Endothelial cell of umbilical vein (primary cell): Measurements from ENCODE around the gene EEFSEC. TPM values are rescaled to one million over a fixed set of nuclear protein-coding genes. Genes with fewer than 3 reads are reported as not detected.

ENCODE experiments used
- BruUV-seq: library from RNA; stranded (reverse); fragments of 400-500 nt; replicated peaks from 2 replicates; lab custom pipeline; 2021; lab: Mats Ljungman, UMichigan
- CTCF ChIA-PET: fragments of 300-600, 350-600 bp; sonication (Branson Sonifier 250); formaldehyde crosslinking; loops from one replicate; lab custom pipeline; 2021; ENCODE audit warnings: antibody characterized with exemption, inconsistent platforms; lab: Charles Lee
- POLR2A ChIA-PET: fragments of 300-600, 350-600 bp; sonication (Branson Sonifier 250); formaldehyde crosslinking; loops from one replicate; lab custom pipeline; 2021; ENCODE audit warnings: antibody characterized with exemption, inconsistent platforms; lab: Charles Lee
- DNase-seq: peaks from one replicate; pipeline ENCODE4 v3.0.0-alpha.2; 2011; ENCODE audit warnings: low read depth, low spot score
- FAIRE-seq: peaks from 2 replicates; lab custom pipeline; 2011; peaks lifted over from hg19 to GRCh38; lab: Jason Lieb, UNC
- H2AFZ ChIP-seq: 2 replicates; pipeline ENCODE4 v1.6.0; 2012; ENCODE audit warnings: low read depth, low read length, control low read depth, inconsistent platforms
- H3K27ac ChIP-seq: 2 replicates; pipeline ENCODE4 v1.5.1; 2011; ENCODE audit warnings: low read depth, mild to moderate bottlenecking, control low read depth, low read length, moderate library complexity; ENCODE audit not compliant: insufficient read depth
- H3K27me3 ChIP-seq, 2 experiments: 2 replicates each; pipeline versions ENCODE4 v1.6.0 to v1.6.1; 2011; ENCODE audit warnings: low read length in 2 of 2, mixed read lengths in 1 of 2; ENCODE audit not compliant: control insufficient read depth in 2 of 2, insufficient read depth in 2 of 2
- H3K36me3 ChIP-seq, 2 experiments: 2 replicates in 1 of 2; 3 replicates in 1 of 2; pipeline ENCODE4 v1.5.1; 2011; ENCODE audit warnings: low read length in 2 of 2, mild to moderate bottlenecking in 1 of 2, moderate library complexity in 1 of 2; ENCODE audit not compliant: control insufficient read depth in 2 of 2, insufficient read depth in 2 of 2; ENCODE audit errors: extremely low read depth in 1 of 2
- H3K4me1 ChIP-seq: 3 replicates; pipeline ENCODE4 v1.5.1; 2011; ENCODE audit warnings: mild to moderate bottlenecking, low read length; ENCODE audit not compliant: control insufficient read depth, insufficient read depth; ENCODE audit errors: extremely low read depth
- H3K4me2 ChIP-seq: 2 replicates; pipeline ENCODE4 v1.6.1; 2011; ENCODE audit warnings: low read length, control low read depth, mixed read lengths; ENCODE audit not compliant: insufficient read depth
- H3K4me3 ChIP-seq, 3 experiments: fragments of 200-600 bp in 1 of 3; sonication (generic), shearing (Covaris generic) in 1 of 3; replicated peaks in 1 of 3; 2 replicates each; pipeline ENCODE4 v1.5.1; 2011 to 2016; ENCODE audit warnings: control low read depth in 3 of 3, low read length in 3 of 3, mild to moderate bottlenecking in 2 of 3, inconsistent platforms in 1 of 3, low read depth in 1 of 3, moderate library complexity in 1 of 3; ENCODE audit not compliant: insufficient read depth in 1 of 3
- H3K79me2 ChIP-seq: 2 replicates; pipeline ENCODE4 v1.6.0; 2012; ENCODE audit warnings: low read length, inconsistent platforms; ENCODE audit not compliant: control insufficient read depth, insufficient read depth
- H3K9ac ChIP-seq: replicated peaks from 2 replicates; pipeline ENCODE3; 2011; ENCODE audit warnings: low read length, control low read depth; ENCODE audit not compliant: insufficient read depth; ENCODE audit errors: extremely low read depth
- H3K9me1 ChIP-seq: replicated peaks from 3 replicates; pipeline ENCODE4 v1.6.0; 2011; ENCODE audit warnings: mild to moderate bottlenecking, low read length; ENCODE audit not compliant: control insufficient read depth, insufficient read depth; ENCODE audit errors: extremely low read depth
- H3K9me3 ChIP-seq: replicated peaks from 2 replicates; pipeline ENCODE4 v1.5.1; 2012; ENCODE audit warnings: low read length, inconsistent platforms; ENCODE audit not compliant: control insufficient read depth, insufficient read depth
- H4K20me1 ChIP-seq: replicated peaks from 2 replicates; pipeline ENCODE3; 2011; ENCODE audit warnings: mild to moderate bottlenecking, low read length; ENCODE audit not compliant: control insufficient read depth, insufficient read depth; ENCODE audit errors: extremely low read depth
- EZH2 ChIP-seq: IDR thresholded peaks from 2 replicates; pipeline ENCODE4 v1.6.1; 2012; ENCODE audit warnings: borderline replicate concordance, low read depth, mild to moderate bottlenecking, moderate library complexity, low read length, inconsistent platforms; ENCODE audit not compliant: severe bottlenecking
- FOS ChIP-seq: IDR thresholded peaks from 2 replicates; pipeline ENCODE4 v1.6.1; 2011; ENCODE audit warnings: mild to moderate bottlenecking, low read length, moderate library complexity, borderline replicate concordance; ENCODE audit not compliant: insufficient read depth
- GATA2 ChIP-seq: IDR thresholded peaks from 2 replicates; pipeline ENCODE4 v1.7.0; 2011; ENCODE audit warnings: low read depth, mild to moderate bottlenecking, moderate library complexity, mixed read lengths, low read length; ENCODE audit not compliant: insufficient read length, insufficient read depth
- JUN ChIP-seq: IDR thresholded peaks from 2 replicates; pipeline ENCODE4 v1.6.1; 2011; ENCODE audit warnings: borderline replicate concordance, low read depth; ENCODE audit not compliant: insufficient read length, insufficient read depth
- MYC ChIP-seq: IDR thresholded peaks from one replicate; pipeline ENCODE4 v1.6.1; 2011; ENCODE audit warnings: mild to moderate bottlenecking, low read depth, low read length
- POLR2AphosphoS5 ChIP-seq: IDR thresholded peaks from 2 replicates; pipeline ENCODE4 v1.6.1; 2012; ENCODE audit warnings: low read depth, mild to moderate bottlenecking, control low read depth, low read length, moderate library complexity; ENCODE audit not compliant: insufficient read depth
- dilution Hi-C: fragments of 300-500 bp; cut with MboI; formaldehyde crosslinking; loops from one replicate; pipeline ENCODE4 v1.15.0; 2019; ENCODE audit warnings: low sequenced_read_pairs; ENCODE audit not compliant: extremely low pct_ligation_motif_present
- intact Hi-C: fragments of 100-400 bp; cut with micrococcal nuclease; formaldehyde crosslinking; loops from one replicate; pipeline ENCODE4 v1.10.0; 2022
- polyA plus RNA-seq, 4 experiments: library from polyadenylated mRNA; depleted of rRNA in 3 of 4; stranded (reverse) in 3 of 4; unstranded in 1 of 4; fragments of >200 nt; gene quantifications; 2 replicates each; pipeline versions ENCODE4 v1.2.1 to v1.2.3, GENCODE V29; 2011 to 2012; ENCODE audit warnings: missing spikeins in 1 of 4
- total RNA-seq: library from RNA; stranded (reverse); gene quantifications from 2 replicates; pipeline ENCODE4 v1.2.3, GENCODE V29; 2021
- TF ChIP-seq, protein P1 (sequence below): IDR thresholded peaks from 2 replicates; pipeline ENCODE4 v1.6.1; 2011; ENCODE audit not compliant: insufficient read depth, insufficient read length

The EEFSEC gene
- total and polyA plus RNA-seq, 2 donors (not counting 3 experiments of a cell fraction or from before 2014, with no cell fraction given): 13.1 to 14.5 TPM

GRCh38 chr3:128173849-128174248, 20.6 kb downstream of the EEFSEC start:
- ChIA-PET POLR2A (no interaction called here), CTCF (no interaction called here)
- DNase-seq (no peak), FAIRE-seq (no peak)
- H3K79me2 ChIP-seq: no peaks in the 10 kb centered on the region
- H3K9me3 ChIP-seq: no peaks in the 10 kb centered on the region
- H3K27ac ChIP-seq: no peak overlapping the region
- H4K20me1 ChIP-seq: no peaks in the 10 kb centered on the region
- TF ChIP-seq POLR2AphosphoS5 (no peak), FOS (no peak), JUN (no peak), GATA2 (no peak), EZH2 (no peak), MYC (no peak)
- TF ChIP-seq, protein P1, sequence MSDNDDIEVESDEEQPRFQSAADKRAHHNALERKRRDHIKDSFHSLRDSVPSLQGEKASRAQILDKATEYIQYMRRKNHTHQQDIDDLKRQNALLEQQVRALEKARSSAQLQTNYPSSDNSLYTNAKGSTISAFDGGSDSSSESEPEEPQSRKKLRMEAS: no peak
- dilution Hi-C loops: no loop called here
- intact Hi-C loops: loop anchor here (5.0 kb wide), 2 partner anchors 248 to 308 kb away; no protein-coding TSS in a partner anchor
- no peak overlapping the region for H3K4me2 ChIP-seq
- no peak overlapping the region for H2AFZ ChIP-seq
- no peaks in the 10 kb centered on the region for H3K36me3 ChIP-seq
- no peaks in the 10 kb centered on the region for H3K27me3 ChIP-seq
- H3K4me1 ChIP-seq: no peaks in the 10 kb centered on the region
- H3K4me3 ChIP-seq: no peak overlapping the region
- BruUV-seq: no TSS peak
- H3K9me1 ChIP-seq: no peaks in the 10 kb centered on the region
- no peak overlapping the region for H3K9ac ChIP-seq
